GM19193 (cell line): ENCODE measurements around the gene FA2H.
A peak's percentile ranks its signal among the peaks of the same experiment; 100 is the strongest.

ENCODE experiments used
- POLR2A ChIP-seq: IDR thresholded peaks from 4 replicates; pipeline ENCODE4 v1.6.1; 2011; ENCODE audit not compliant: insufficient read depth, insufficient read length; ENCODE audit errors: extremely low read depth

The FA2H gene

DNA sequence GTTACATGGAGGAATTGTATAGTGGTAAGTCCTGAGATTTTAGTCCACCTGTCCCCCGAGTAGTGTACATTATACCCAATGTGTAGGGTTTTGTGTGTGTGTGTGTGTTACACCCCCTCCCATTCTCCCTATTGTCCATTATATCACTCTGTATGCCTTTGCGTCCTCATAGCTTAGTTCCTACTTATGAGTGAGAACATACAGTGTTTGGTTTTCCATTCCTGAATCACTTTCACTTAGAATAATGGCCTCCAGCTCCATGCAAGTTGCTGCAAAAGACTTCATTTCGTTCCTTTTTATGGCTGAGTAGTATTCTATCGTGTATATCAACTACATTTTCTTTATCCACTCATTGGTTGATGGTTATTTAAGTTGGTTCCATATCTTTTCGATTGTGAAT lies 635 bp upstream of the FA2H start:
- TF ChIP-seq POLR2A = no peak

DNA sequence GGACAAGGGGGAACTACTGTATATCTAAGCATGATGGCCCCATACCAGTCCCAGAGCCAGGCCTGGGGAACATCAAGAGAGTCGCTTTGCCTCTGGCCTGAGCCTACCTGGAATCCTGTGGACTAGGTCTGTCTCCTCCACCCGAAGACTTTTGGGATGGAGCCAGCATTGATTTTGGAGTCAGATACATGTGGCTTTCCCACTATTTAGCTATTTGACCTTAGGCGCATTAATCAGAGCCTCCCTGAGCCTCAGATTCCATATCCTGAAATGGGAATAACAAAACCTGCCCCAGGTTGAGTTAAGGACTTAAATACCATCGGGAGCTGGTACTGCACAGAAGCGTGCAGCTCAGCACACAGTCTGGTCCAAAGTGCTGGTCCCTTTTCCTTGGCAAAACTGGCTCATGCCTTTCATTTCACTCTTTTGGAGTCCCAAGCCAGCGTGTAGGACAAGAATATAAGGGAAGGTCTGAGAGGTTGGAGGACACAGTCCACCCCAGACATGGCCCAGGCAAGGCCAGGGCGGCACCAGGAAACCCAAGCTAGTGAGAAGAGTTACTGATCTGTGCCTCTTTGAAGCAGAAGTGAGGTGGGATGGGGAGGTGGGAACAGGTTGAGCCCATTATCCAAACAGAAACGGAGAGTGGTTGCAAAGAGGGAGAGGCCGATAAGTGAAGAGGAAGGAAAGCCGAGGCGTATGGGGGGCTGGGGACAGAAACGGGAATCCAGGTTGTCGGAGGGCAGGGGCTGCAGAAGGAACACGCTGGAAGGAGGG lies 986 bp downstream of the FA2H start:
- TF ChIP-seq POLR2A = no peak

DNA sequence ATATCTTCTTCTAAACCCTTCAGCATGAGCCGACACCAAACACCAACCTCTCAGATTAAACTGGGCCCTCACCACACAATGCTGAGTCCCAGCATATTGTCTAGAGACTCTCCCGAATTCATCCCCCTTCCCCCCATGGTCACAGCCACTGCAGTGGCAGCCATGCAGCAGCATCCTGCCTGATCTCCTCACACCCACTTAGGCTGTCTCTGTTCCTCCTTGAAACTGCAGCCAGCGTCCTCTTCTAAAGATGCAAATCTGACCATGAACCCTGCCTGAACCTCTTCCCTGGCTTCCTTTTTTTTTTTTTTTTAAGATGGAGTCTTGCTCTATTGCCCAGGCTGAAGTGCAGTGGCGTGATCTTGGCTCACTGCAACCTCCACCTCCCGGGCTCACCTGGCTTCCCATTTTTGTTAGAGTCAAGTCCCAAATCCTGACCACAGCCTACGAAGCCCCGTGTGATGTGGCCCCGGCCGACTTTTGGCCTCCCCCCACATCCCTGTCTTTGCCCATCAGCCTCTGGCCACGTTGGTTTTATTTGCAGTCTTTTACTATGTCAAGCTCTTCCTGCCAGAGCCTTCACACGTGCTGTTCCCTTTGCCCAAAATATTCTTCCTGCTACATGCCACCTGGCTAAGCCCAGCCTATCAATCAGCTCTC lies 2.8 kb downstream of the FA2H start:
- TF ChIP-seq POLR2A = no peak

DNA sequence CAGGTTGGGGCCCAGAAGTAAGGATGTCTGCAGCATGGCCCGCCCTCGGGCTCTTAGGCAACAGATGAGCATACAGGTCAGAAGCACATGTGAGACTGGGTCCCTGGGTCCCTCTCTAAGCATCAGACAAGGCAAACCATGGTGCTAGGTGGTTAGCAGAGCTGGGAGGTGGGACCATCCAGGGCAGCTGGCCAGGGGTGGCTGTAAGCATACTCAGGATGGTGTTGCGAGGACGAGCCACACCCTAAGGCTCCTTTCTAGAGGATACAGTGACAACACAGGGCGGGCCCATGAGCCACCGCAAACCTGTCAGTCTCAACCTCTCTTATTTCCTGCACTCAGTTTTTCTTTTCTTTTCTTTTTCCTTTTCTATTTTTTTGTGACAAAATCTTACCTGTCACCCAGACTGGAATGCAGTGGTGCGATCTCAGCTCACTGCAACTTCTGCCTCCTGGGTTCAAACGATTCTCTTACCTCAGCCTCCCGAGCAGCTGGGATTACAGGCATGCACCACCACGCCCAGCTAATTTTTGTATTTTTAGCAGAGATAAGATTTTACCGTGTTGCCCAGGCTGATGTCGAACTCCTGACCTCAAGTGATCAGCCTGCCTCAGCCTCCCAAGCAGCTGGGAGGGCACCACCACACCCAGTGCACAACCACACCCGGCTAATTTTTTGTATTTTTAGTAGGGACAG lies 3.6 kb downstream of the FA2H start:
- TF ChIP-seq POLR2A = no peak

DNA sequence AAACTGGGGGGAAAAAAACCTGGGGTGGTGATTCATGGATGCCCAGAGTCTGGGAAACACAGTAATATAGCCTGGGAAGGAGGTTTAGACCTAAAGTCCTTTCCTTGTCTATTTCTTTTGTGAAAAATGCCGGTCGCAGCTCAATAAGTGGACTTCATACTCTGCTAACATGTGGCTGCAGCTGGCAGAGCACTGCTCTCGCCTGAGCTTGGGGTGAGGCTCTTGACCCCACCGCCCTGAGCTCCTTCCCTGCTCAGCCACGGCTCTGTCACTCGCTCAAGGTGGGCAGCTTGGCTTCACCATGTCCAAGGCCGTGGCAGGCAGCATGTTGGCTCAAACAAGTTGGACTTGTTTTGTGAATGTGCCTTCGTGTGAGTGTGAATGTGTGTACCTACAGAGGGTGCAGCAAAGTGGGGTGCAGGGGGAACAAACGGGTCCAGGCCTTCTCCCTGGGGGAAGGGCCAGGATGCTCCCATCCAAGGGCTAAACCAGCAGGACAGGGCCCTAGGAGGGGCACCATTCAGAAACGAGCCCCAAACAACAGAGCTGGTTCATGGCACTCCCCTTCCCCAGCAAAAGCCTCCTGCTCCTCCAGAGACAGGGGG lies 4.9 kb downstream of the FA2H start:
- TF ChIP-seq POLR2A = no peak

DNA sequence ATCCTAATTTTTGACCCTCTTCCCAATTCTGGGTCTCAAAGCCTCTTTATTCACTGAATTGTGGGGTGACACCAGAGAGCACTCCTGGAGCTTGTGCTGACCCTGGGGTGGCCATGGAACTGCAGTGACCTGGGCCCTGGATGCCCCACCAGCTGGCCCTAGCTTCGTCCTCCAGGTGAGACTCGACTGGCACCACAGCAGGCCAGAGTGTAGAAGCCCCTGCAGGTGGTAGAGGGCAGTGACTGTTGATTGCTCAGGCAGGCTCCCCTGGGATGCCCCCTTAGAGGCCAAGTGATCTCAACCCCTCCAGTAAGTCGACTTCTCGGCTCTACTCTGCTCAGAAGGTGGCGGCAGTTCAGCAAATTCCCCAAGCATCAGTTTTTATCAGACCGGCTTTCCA lies 6.4 kb downstream of the FA2H start:
- TF ChIP-seq POLR2A = no peak

DNA sequence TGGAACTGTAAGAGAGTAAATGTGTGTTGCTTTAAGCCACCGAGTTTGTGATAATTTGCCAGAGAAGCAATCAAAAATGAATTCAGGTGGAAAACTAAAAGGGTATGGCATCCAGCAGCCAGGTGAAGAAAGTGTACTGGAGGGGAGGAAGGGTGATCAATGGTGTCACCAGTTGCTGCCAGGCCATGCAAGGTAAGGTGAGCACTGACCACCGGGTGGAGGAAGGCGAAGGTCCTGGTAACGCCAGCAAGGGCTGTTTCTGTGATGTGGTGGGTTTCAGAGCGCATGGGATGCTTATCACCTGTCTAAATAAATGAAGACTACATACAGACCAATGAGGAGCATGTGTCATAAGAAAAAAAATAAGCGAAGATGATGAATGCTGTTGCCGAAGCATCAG lies 6.9 kb downstream of the FA2H start:
- TF ChIP-seq POLR2A = no peak

DNA sequence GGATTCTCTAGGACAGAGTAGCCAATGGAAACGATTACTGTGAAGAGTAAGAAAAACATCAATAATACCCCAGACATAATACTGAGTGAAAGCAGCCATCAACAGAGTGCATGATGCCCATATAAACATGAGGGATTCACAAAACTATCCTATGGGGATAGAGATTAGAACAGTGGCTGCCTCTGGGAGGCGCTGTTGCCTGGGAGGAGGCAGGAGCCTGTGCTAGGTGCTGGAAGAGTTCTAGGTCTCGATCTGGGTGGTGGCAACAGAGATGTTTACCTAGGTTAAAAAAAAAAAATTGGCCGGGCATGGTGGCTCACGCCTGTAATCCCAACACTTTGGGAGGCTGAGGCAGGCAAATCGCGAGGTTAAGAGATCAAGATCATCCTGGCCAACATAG lies 7.9 kb downstream of the FA2H start:
- TF ChIP-seq POLR2A = no peak

DNA sequence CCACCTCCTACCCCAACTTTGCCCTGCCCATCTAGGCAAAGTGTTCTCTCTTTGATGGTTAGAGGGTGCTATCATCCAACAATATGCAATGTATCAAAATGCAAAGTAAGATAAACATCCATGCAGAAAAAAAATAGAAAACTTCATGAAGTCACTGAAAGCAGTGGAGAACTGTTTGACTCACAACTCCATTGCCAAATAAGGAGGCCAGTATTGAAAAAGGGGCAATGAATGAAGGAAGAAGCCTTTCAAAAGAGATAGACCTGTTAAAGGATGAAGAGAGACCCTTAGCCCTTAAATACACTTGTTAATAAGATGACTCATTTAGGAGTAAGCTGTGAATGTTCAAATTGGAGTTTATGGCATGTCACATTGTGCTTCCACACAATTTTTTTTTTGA lies 13.0 kb downstream of the FA2H start:
- no peak for TF ChIP-seq POLR2A

DNA sequence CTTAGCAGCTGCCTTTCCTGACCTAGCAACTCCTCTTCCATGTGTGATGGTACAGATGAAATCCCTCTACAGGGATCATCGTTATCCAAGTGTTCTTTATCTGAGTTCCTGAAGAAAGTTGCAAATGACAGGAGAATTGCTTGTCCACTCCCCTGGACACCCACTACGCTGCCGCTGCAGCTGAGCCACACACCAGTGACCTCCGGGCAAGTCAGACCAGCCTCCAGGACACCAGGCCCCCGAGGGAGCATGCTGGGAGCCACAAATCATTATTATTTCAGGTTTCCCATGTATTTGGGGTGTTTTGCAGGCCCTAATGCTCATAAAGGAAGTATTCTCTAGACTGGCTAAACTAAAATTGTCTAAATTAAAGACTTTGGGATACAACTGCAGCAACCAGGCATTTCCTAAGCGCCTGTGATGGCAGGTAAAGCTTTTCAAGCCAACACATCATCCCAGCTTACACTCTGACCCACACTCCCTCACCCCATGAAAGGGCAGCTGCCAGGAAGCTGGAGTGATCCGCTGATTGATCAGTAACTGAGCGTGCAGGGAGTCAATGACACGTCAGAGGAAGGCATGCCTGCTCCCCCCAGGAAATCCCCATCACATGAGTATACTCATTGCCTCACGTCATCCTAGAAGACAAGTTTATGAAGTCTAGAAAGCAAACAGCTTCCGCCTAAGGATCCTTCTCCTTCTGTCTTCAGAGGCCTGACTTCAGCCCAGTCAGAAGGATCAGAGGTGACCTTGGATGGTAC lies 14.4 kb downstream of the FA2H start:
- TF ChIP-seq POLR2A = peak; percentile 25

DNA sequence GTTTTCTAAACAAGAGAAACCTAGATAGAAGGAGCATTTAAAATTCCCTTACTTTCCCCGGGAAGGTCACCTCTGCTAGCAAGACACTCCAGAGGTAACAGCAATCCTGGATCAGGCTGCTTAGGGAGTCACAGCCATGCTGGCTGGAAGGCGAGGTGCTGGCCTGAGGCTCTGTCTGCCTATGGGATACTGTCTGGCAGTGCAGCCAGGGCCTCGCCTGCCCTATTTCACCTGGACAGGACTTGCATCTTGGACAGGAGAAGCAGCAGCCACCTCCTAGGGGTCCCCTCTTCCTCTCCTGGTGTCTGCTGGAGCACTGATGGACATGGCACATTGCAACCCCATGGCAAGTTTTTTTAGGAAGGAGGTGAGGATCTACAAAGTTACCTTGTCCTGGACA lies 15.1 kb downstream of the FA2H start:
- no peak for TF ChIP-seq POLR2A

DNA sequence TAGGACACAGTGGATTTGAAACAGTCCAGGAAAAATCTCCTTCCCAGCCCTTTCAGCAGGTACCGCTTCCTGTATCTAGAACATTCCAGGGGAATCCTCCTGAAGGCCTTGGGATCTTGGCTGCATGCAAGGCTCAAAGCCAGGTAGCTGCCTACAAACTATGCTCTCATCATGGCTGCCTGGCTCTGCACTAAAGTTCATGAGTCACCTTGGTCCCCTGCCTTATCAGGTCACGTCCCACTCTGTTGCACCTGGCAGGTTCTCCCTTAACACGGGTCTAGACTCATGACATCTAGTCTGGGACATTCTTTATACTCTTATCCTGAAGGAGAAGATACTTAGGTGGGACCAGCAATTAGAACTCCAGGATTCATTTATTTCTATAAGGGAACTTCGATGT lies 15.8 kb downstream of the FA2H start:
- no peak for TF ChIP-seq POLR2A

DNA sequence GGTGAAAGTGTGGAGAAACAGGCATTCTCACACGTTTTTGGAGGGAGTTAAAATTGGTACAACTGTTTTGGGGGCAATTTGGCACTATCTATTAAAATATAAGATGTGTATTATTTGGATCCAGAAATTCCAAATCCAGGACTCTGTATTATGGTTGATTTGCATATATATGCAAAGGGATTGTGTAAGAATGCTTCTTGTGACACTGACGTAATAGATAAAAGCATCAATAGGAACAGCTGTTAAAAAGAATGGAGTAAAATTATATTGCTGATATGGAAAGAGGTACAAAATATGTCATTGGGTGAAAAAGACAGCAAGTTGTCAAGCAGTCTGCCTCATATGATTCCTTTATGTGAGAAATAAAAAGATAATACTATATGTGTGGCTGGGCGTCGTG lies 17.3 kb downstream of the FA2H start:
- no peak for TF ChIP-seq POLR2A

DNA sequence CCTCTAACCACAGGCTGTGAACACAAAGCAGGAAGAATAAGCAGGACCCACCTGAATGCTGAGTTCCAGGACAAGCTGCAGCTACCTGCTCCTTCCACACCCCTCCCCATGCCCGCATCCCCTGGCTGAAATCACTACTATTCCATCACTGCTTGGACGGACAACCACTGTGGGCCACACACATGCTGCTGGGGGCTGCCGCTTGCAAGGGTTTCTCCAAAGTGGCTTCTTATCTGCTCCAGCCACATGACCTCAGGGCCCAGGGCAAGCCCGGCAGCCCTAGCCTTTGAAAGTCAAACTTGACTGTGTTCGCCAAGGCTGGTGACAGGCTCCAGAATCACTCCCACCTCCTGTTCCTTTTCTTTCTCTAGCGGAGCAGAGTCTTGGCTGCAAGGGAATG lies 18.4 kb downstream of the FA2H start:
- TF ChIP-seq POLR2A = no peak

DNA sequence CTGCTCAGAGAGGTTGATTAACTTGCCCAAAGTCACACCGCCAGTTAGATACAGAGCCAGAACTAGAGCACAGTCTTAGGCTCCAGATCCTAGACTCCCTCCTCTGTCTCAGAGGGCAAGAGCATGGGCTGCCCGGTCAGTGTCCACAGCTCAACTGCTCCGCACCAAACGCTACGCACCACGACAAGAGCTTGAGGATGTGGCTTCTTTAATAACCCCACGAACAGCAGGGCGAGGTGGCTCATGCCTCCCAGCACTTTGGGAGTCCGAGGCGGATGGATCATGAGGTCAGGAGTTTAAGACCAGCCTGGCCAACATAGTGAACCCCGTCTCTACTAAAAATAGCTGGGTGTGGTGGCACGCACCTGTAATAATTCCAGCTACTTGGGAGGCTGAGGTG lies 21.4 kb downstream of the FA2H start:
- no peak for TF ChIP-seq POLR2A
